ENCODE data around the gene IER5L. TPM values are rescaled to one million over a fixed set of nuclear protein-coding genes. Genes with fewer than 3 reads are reported as not detected.

The IER5L gene
- total RNA-seq, 6 donors from 2014 or later, result 3.7 to 17.0 (median 10.3) TPM

GRCh38 chr9:129221233-129221632 lies 43.2 kb upstream of the IER5L start:
- H3K4me1 ChIP-seq, result peaks cover 0 to 15% (median 10%) of the 10 kb centered on the region in 4 donors
- H3K27me3 ChIP-seq, result no peaks in the 10 kb centered on the region
- TF ChIP-seq POLR2AphosphoS5 (IDR thresholded peaks at IDR 0.05), result no peak
- TF ChIP-seq POLR2A (IDR thresholded peaks at IDR 0.05), result no peak
- TF ChIP-seq EP300 (IDR thresholded peaks at IDR 0.05), result no peak
- no peak for TF ChIP-seq CTCF (IDR thresholded peaks at IDR 0.05)
- WGBS, 2 donors, result 77% methylated on average over 7 of the region's 7 CpGs
- H3K36me3 ChIP-seq, result no peaks in the 10 kb centered on the region
- no peaks in the 10 kb centered on the region for H3K9me3 ChIP-seq
- DNase-seq (no peak), ATAC-seq (ENCODE audit: low FRiP score in 2 of 2) (no peak)
- H3K27ac ChIP-seq, result no peak overlapping the region
- no peak overlapping the region for H3K4me3 ChIP-seq

GRCh38 chr9:129220771-129221170 lies 42.7 kb upstream of the IER5L start:
- H3K9me3 ChIP-seq, result no peaks in the 10 kb centered on the region
- ATAC-seq (ENCODE audit: low FRiP score in 2 of 2) (no peak), DNase-seq (no peak)
- H3K4me1 ChIP-seq, result peaks cover 0 to 11% (median 6%) of the 10 kb centered on the region in 4 donors
- H3K4me3 ChIP-seq, result no peak overlapping the region
- H3K36me3 ChIP-seq, result no peaks in the 10 kb centered on the region
- WGBS, 2 donors, result 76 to 82% methylated on average over 6 of the region's 6 CpGs
- H3K27ac ChIP-seq, result no peak overlapping the region
- TF ChIP-seq CTCF (IDR thresholded peaks at IDR 0.05), result no peak
- TF ChIP-seq POLR2AphosphoS5 (IDR thresholded peaks at IDR 0.05), result no peak
- TF ChIP-seq EP300 (IDR thresholded peaks at IDR 0.05), result no peak
- TF ChIP-seq POLR2A (IDR thresholded peaks at IDR 0.05), result no peak
- H3K27me3 ChIP-seq, result no peaks in the 10 kb centered on the region

GRCh38 chr9:129218918-129219317 lies 40.9 kb upstream of the IER5L start:
- Histone ChIP-seq H3K4me1 (peaks cover 0 to 2% (median 0%) of the 10 kb centered on the region in 4 donors), H3K36me3 (no peaks in the 10 kb centered on the region), H3K4me3 (no peak overlapping the region), H3K27ac (no peak overlapping the region), H3K9me3 (no peaks in the 10 kb centered on the region), H3K27me3 (no peaks in the 10 kb centered on the region)
- ATAC-seq (ENCODE audit: low FRiP score in 2 of 2), result no peak
- DNase-seq, result no peak
- no peak for TF ChIP-seq POLR2AphosphoS5 (IDR thresholded peaks at IDR 0.05)
- no peak for TF ChIP-seq CTCF (IDR thresholded peaks at IDR 0.05)
- no peak for TF ChIP-seq EP300 (IDR thresholded peaks at IDR 0.05)
- TF ChIP-seq POLR2A (IDR thresholded peaks at IDR 0.05), result no peak
- 79 to 81% methylated on average over 9 of the region's 9 CpGs for WGBS, 2 donors

GRCh38 chr9:129218272-129218625 lies 40.2 kb upstream of the IER5L start:
- 67 to 72% methylated on average over 3 to 6 of the region's 6 CpGs for WGBS, 2 donors
- DNase-seq, result no peak
- ATAC-seq (ENCODE audit: low FRiP score in 2 of 2), result no peak
- Histone ChIP-seq H3K4me3 (no peak overlapping the region), H3K9me3 (no peaks in the 10 kb centered on the region), H3K36me3 (no peaks in the 10 kb centered on the region), H3K27ac (no peak overlapping the region), H3K27me3 (no peaks in the 10 kb centered on the region), H3K4me1 (peaks cover 0 to under 1% (median 0%) of the 10 kb centered on the region in 4 donors)
- TF ChIP-seq POLR2A (IDR thresholded peaks at IDR 0.05), result no peak
- no peak for TF ChIP-seq EP300 (IDR thresholded peaks at IDR 0.05)
- no peak for TF ChIP-seq CTCF (IDR thresholded peaks at IDR 0.05)
- no peak for TF ChIP-seq POLR2AphosphoS5 (IDR thresholded peaks at IDR 0.05)

GRCh38 chr9:129213551-129213950 lies 35.5 kb upstream of the IER5L start:
- DNase-seq (no peak), ATAC-seq (ENCODE audit: low FRiP score in 2 of 2) (no peak)
- Histone ChIP-seq H3K4me1 (no peaks in the 10 kb centered on the region), H3K36me3 (no peaks in the 10 kb centered on the region), H3K27me3 (no peaks in the 10 kb centered on the region), H3K9me3 (no peaks in the 10 kb centered on the region), H3K4me3 (no peak overlapping the region), H3K27ac (no peak overlapping the region)
- TF ChIP-seq CTCF (IDR thresholded peaks at IDR 0.05) (no peak), POLR2AphosphoS5 (IDR thresholded peaks at IDR 0.05) (no peak), EP300 (IDR thresholded peaks at IDR 0.05) (no peak)
- WGBS, 2 donors, result 90 to 96% methylated on average over 4 to 5 of the region's 5 CpGs
